ENCODE results near the gene POU2F2.
A peak's percentile ranks its signal among the peaks of the same experiment; 100 is the strongest.

The POU2F2 gene

DNA sequence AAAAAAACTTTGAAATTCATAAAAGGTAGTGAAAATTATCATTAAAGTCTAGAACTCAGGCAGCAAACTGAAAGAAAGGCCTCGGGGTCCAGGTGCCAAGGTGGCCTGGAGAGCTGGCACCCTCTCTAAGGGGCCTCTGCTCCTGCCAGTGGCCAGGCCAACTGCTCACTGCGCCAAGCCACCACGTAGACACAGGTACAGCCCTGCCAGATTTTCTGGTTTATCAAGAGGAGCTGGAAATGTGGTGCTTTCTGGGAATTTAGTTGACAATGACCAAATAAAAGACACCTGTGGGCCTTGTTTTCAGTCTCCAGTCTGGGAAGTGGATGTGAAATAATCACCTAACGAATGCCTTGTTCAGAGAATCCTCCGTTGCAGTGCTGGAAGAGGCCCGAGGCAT is 33.5 kb downstream of the POU2F2 start:
- DNase-seq: no peak

DNA sequence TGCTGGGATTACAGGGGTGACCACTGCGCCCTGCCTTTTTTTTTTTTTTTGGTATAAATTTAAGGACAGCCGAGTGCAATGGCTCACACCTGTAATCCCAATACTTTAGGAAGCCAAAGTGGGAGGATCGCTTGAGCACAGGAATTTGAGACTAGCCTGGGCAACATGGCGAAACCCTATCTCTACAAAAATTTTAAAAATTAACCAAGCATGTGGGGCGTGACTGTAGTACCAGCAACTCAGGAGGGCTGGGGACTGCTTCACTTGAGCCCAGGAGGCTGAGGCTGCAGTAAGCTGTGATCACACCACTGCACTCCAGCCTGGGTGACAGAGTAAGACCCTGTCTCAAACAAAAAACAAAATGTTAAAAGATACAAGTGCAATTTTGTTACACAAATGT is 34.8 kb downstream of the POU2F2 start:
- DNase-seq: no peak

DNA sequence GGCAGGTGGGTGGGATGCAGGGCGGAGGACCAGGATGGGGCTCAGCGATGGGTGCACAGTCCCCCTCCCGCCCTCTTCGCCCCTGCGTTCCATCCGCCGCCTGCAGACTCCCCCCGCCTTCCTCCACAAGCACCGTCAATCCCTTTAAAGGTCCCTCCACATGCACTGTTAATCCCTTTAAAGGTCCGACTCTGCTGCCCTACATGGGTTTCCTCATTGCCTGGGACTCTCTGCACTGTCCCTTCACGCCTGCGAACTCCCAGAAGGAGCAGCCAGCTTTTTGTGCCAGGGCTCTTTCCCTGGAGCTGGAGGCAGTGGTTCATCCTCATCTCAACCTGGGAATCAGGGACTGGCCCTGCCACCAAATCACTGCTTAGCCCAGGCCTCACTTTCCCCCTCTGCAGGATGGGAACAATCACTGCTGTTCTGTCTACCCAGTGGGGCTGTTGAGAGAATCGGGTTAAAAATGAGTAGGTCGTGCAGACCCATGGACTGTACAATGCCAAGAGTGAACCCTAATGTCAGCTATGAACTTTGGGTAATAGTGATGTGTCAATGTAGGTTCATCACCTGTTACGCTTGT is 35.9 kb downstream of the POU2F2 start:
- DNase-seq: no peak

DNA sequence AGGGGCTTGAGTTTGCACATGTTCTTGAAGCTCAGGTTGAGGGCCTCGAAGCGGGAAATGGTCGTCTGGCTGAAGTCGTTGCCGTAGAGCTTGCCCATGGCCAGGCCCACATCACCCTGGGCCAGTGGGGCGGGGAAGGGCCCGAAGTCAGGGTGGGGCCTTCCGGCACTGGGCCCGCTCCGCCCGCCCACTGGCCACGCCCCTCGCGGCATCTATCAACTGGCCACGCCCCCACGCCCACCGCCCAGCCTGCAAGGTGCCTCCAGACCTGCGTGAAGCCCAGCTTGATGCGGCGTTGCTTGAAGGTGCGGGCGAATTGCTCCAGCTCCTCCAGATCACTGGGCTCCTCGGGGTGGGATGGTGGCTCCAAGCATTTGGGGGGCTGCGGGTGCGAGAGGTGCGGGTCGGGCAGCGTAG is 36.4 kb downstream of the POU2F2 start:
- peak; percentile 22 for DNase-seq

DNA sequence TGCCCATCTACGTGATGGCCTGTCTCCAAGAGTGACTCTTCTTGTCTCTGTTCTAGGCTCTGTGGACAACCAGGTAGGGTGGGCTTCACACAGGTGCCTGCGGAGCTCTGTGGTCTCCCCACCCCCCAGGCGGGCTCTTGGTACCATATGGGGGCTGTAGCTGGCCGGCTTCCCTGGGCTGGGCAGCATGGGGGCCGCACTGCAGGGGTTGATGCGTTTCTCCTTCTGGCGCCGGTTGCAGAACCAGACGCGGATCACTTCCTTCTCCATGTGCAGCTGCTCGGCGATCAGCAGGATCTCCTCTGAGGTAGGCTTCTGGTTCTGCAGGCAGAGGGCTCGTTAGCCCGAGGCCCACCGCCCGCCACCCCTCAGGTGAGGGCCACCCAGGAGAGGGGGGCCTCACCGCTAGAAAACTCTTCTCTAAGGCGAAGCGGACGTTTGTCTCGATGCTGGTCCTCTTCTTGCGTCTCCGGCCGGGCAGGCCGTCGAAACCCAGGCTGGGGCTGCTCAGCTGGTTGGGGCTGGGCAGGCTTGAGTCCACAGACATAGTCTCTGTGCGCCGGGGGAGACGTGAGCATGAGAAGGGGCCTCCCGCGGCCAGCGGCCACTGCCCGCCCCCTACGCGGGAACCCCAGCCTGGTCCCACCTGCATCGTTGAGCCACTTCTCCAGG is 37.0 kb downstream of the POU2F2 start:
- DNase-seq: no peak

GRCh38 chr19:42093926-42094325 is 38.3 kb downstream of the POU2F2 start:
- DNase-seq: no peak

DNA sequence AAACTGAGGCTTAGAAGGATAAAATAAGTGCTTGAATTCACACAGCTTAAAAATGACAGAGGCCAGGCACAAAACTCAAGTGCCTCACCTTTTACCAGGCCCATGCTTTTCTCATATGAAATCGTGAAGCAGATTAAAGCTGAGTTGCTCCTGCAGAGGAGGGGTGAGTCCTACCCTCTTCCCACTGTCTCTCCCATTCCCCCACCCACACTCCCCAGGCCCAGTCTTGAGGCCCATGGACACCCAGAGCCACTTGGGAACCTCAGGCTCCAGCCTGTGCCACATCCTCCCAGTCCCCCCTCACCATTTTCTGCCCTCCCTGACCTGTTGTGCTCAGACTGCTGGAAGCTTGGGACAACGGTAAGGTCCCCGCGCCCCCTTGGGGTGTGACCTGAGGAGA is 38.7 kb downstream of the POU2F2 start:
- no peak for DNase-seq

DNA sequence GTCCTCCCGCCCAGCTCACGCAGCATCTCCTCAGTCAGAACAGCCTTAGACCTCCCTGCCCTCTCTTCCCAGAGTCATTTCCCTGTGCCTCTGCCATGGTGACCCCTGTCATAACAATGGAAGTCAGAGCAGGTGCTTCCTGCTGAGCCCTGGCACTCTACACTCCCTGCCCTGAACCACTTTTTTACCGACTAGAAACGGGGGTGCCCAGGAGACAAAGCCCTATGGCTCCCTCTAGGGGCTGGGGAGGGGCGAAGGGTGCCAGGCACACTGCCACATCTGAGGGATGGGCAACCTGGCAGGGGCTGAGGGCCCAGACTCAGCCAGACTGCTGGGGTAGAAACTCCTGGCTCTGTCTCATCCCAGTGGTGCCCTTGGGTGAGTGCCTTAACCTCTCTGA is 39.9 kb downstream of the POU2F2 start:
- peak; percentile 83 for DNase-seq

DNA sequence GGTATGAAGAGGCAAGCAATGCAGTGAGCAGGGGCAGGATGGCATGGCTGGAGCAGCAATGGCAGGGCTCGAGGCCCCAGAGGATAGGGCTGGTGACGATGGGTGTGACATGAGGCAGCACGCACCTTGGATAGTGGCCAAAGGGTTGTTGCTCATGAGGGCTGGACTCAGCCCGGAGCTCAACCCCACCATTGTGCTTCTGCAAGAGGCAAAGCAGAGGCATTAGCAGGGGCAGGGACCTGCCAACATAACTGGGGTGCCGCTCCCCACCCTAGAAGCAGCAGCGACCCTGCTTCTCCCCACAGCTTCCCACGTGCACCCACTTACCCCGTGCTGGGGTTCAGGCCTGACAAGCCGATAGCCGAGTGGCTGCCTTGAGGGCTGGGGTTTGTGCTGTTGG is 40.5 kb downstream of the POU2F2 start:
- DNase-seq: peak; percentile 71

- DNase-seq: no peak
Observed at GRCh38 chr19:42091300-42091699, 40.9 kb downstream of the POU2F2 start.

GRCh38 chr19:42090672-42091071 is 41.6 kb downstream of the POU2F2 start:
- no peak for DNase-seq

- no peak for DNase-seq
Observed at GRCh38 chr19:42089772-42090171, 42.5 kb downstream of the POU2F2 start.

GRCh38 chr19:42089191-42089750 is 43.0 kb downstream of the POU2F2 start:
- no peak for DNase-seq

DNA sequence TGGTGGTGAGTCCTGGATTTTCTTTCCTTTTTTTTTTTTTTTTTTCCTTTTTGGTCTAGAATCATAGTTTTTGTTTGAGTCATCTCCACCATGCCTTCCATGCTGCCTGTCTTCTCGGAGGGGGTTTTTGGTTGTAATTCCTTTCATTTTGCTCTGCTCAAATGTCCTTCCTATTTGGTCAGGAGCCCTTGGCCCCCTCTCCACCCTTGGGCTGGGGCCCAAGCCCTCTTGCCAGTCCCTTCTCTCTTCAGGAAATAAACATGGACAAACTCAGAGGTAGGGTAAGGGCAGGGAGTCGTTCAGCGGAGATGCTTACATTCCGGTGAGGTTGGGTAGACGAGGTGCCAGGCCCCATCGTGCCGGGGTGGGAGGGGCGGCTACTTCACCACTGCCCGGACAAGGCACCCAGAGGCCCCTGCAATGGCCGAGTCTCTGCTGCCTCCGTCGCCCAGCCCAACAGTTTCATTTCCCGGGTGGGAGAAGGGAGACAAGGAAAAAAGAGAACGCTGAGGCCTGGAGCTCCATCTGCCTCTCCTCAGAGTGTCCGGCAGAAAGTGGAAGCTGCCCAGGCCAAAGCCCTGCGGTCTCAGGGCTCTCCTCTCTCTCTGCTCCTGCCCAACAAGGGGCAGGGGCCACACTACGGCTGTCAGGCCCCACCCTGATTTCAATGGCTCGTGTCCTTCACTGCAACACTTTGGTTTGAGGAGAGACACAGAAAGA is 43.6 kb downstream of the POU2F2 start:
- DNase-seq: no peak

- DNase-seq: no peak
Observed at GRCh38 chr19:42086770-42087550, 45.3 kb downstream of the POU2F2 start.

GRCh38 chr19:42086188-42086736 is 46.0 kb downstream of the POU2F2 start:
- DNase-seq: no peak

DNA sequence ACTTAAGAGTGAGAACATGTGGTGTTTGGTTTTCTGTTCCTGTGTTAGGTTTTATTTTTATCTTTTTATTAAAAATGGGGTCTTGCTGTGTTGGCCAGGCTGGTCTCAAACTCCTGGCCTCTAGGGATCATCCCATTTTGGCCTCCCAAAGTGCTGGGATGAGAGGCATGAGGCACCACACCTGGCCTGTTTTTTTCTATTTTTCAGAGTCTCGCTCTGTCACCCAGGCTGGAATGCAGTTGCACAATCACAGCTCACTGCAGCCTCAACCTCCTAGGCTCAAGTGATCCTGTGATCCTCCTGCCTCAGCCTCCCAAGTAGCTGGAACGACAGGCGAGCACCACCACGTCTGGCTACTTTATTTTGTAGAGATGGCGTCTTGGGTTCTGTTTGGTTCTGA is 48.7 kb downstream of the POU2F2 start:
- no peak for DNase-seq

DNA sequence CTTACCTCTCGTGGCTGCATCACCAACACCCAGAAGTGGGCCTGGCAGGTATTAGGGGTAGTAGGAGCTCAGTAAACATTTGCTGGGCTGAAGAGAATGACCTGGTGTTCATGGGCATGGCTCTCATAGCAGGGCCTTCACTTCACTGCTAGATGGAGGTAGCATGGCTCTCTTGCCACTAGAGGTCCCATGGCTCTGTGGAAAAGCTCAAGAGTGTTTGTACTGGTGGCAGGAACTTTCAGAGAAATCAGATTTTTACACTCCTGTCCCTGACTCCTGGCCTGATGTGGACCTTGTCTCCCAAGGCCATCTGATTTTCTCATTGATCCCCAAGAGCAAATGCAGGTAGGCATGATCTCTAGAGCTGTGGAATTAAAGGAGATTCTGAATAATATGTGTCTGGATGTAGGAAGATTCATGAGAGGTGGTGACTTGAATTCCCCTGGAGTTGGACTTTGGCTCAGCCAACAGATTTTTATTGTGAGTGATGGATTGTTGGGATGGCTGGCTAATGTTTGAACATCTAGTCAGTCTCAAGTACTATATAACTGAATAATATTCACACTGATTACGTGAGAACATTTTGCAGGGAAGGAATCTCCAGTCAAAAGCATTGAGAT is 50.6 kb downstream of the POU2F2 start:
- peak; percentile 72 for DNase-seq

DNA sequence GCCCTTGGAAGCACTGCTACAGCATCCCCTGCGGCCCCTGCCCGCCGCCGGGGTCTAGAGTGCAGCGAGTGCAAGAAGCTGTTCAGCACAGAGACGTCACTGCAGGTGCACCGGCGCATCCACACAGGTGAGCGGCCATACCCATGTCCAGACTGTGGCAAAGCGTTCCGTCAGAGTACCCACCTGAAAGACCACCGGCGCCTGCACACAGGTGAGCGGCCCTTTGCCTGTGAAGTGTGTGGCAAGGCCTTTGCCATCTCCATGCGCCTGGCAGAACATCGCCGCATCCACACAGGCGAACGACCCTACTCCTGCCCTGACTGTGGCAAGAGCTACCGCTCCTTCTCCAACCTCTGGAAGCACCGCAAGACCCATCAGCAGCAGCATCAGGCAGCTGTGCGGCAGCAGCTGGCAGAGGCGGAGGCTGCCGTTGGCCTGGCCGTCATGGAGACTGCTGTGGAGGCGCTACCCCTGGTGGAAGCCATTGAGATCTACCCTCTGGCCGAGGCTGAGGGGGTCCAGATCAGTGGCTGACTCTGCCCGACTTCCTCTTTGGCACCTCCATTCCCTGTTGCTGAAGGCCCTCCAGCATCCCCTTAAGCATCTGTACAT is 51.4 kb downstream of the POU2F2 start:
- DNase-seq: no peak

GRCh38 chr19:42079886-42080763 is 52.1 kb downstream of the POU2F2 start:
- no peak for DNase-seq

DNA sequence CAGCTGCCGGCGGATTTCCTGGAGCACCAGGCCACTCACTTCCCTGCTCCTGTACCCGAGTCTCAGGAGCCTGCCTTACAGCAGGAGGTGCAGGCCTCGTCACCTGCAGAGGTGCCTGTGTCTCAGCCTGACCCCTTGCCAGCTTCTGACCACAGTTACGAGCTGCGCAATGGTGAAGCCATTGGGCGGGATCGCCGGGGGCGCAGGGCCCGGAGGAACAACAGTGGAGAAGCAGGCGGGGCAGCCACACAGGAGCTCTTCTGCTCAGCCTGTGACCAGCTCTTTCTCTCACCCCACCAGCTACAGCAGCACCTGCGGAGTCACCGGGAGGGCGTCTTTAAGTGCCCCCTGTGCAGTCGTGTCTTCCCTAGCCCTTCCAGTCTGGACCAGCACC is 53.0 kb downstream of the POU2F2 start:
- no peak for DNase-seq
